Right ventricle myocardium inferior (tissue), 1 donor: ENCODE results near the gene GNAQ. TPM values are rescaled to one million over a fixed set of nuclear protein-coding genes. Genes with fewer than 3 reads are reported as not detected.
"Not testable (repeated sequence)": the region's sequence is repeated elsewhere in the genome, so short reads cannot be mapped to it uniquely, and the experiment has no call there.

ENCODE experiments used
- ATAC-seq: fragments of 200-7000 bp; cut with Tn5 transposase; one replicate; pipeline ENCODE4 v1.9.1; 2020; ENCODE audit warnings: mild to moderate bottlenecking, moderate library complexity
- DNase-seq: peaks from one replicate; pipeline ENCODE4 v3.0.0; 2021; ENCODE audit errors: missing footprints
- intact Hi-C: fragments of 100-400 bp; cut with DNase I; formaldehyde crosslinking; loops from one replicate; pipeline ENCODE4 v1.11.0; 2022
- long read RNA-seq: library from polyadenylated mRNA; unstranded; transcript quantifications from one replicate; pipeline ENCODE4 v2.0.0, GENCODE V29; 2021
- total RNA-seq: library from RNA; stranded (reverse); fragmentation: NEBNext Ultra II Directional; extraction: Animal tissue kit (Norgen Biotek cat#: 25700); gene quantifications from one replicate; pipeline ENCODE4 v1.2.1, GENCODE V29; 2021
- donor health status: DM: no; HTN: yes; CAD: no; lungs with severe emphysema.

The GNAQ gene
- total RNA-seq = 15.9 TPM
- long read RNA-seq, full-length matches to known transcripts = 8 of 11 reads
- long read RNA-seq, partial matches to known transcripts = 1 of 11 reads
- long read RNA-seq, other reads (novel, unspliced or antisense) = 2 of 11 reads

DNA sequence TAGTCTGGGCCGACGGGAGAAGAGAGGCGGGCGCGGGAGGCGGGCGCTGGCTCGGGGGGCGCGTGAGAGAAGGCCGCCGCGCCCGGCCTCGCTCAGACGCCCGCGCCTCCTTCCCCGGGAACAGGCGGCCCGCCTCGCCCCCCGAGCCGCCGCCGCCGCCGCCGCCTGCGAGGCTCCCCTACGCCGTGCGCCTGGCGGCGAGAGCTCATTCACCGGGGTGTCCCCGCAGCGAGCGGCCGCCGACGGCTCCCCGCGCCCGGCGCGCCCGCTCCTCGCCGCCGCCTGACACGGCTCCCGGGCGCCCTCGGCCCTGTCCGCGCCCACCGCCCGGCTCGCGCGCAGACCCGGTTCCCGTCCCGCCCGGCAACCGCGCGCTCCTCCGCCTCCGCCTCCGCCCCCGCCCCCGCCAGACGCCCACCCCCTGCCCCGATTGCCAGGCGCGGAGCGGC is at the start of gene GNAQ:
Gene GNAQ, minus strand, starts transcription at position 368 of the 449 bp plus-strand sequence. CDS start 576 bp downstream, outside the sequence.
- intact Hi-C loops = no loop called here
- DNase-seq (peak; percentile 73), ATAC-seq (no peak)

DNA sequence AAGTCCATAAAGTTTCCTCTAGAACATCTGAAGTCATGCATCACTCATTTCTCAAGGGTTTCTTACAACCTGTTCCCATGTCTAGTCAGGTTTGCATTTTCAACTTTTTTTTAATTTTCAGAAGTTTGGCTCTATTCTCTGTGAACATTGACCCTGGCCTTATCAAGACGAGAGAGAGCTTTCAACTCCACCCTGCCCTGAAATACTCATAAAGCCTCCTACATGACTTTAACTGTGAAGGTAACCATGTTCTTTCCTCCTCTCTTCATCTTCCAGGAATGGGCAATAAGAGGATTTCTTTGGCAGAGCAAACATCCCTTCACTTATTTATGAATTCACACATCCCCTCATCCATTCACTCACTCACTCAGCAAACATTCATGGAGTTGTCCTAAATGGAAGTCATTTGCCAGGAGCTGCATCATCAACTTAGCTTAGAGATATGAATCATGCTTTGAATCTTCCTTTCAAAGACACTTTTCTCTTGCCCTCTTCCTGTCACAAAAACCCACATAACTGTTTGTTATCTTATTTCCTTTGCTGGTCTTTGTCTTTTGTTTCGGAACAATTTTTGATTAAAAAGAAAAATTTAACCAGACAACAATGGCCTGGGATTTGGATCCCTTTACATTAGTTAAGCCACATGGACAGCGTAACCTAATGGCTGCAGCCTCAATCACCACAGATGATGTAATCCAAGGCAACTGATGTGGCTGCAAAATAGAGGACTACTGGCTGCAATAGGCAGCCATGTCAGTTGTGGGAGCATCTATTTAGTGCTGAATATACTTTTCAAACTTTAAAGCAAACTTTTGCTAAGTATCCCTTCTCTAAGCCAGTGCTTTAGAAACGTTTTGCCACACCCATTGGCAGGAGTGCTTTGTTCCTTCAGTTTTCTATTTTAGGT is 43.0 kb upstream of the GNAQ start:
- DNase-seq (no peak), ATAC-seq (no peak)
- intact Hi-C loops = no loop called here

DNA sequence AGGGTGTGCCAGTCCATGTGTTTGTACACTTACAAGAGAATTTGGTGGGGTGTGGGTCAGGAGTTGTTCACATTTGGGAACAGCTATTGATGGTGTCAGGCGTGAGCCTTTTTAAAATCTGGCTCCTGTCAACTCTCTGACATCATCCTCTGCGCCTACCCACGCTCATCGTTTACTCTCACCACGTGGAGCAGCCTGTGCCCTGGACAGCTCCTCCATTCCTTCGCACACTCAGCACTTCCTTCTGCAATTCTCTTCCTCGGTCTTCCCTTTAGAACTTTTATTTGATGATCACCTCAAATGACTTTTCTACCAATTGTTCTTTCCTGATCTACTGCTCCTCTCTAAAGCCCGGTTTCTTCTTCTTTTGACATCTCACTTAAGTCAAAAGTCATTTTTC is 42.1 kb upstream of the GNAQ start:
- ATAC-seq = no peak
- intact Hi-C loops = no loop called here
- no peak for DNase-seq

DNA sequence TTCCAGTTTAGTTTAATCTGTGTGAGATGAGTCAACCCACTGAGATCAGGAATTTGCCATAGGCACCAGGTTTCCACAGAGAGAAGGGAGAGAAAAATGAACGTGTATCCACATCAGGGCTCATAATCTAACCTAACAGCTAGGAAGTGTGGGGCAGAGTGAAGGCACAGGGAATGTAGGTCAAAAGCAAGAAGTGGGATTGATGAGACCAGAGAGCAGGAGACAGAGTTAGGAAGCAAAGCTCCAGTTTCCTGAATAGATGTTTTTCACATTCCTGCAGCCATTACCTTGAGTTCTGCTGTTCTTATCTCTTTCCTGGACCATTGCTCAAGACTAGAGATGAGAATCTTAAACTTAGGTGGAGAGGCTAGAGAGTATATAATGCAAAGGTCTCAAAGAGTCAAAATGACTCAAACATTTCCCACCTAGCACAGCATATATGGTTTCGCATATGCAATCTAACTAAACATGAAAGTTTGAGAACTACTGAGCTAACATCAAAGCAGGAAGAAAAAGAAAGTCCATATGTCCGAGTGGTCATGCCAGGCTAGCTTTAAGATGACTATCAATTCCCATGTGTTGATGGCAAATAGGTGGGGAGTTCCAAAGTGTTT is 41.1 kb upstream of the GNAQ start:
- ATAC-seq (no peak), DNase-seq (no peak)
- intact Hi-C loops = no loop called here

DNA sequence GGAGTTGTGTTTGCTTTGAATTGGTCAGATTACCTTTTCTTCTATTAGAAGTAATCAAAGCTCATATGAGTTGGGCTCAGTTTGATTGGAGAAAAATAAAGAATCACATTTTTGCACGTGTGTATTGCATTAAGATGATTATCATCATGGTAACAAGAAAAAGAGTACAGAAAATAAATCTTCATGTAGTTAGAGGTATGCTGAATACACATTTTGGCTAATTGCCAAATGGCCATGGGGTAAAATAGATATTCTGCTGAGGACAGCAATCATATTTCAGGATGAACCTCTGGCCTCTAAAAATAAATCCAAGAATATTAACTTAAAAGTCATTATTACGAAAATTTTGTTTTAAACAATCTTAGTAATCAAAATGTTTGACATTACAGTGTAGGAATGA is 38.9 kb upstream of the GNAQ start:
- no peak for DNase-seq
- no peak for ATAC-seq
- intact Hi-C loops = no loop called here

DNA sequence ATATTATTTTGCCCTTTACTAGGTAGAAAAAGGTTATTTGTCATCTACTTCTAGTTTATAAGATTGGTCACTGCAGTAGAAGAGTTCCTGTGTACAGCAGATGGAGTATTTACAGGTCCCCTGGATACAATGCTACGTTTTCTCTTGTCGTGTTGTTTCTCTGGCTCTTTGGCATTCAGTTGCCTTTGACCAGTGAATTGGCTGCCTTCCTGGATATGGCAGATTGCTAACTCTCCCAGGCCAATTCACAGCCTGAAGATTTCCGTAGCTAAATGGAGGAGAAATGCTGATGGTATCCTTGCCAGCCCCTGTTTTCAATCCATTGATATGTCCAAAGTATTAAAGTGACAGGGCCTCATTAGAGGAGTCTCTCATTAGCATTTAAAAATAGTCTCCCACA is 32.5 kb upstream of the GNAQ start:
- ATAC-seq (no peak), DNase-seq (no peak)
- intact Hi-C loops = no loop called here

DNA sequence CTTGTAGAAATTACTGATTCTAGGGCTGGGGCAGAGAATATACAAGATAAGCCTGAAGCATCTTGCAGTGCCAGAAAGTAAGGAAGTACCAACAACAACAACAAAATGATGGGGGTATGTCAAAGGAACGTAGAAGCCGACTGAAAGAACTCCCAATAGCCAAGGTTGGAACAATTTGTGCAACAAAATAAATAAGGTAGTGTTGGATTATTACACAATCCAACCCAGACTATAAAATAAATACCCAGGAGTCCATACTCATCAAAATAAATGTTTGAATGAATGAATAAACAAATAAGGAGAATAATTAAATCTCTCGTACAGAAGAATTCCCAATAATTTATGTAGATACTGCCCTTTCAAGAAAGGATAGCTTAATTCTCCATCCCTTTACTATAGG is 31.1 kb upstream of the GNAQ start:
- DNase-seq (no peak), ATAC-seq (no peak)
- intact Hi-C loops = no loop called here

DNA sequence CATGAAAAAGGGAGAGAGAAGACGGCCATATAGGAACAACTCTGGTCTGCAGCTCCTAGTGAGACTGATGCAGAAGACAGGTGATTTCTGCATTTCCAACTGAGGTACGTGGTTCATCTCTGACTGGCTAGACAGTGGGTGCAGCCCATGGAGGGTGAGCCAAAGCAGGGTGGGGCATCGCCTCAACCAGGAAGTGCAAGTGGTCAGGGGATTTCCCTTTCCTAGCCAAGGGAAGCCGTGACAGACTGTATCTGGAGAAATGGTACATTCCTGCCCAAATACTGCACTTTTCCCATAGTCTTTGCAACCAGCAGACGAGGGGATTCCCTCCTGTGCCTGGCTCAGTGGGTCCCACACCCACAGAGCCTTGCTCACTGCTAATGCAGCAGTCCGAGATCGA is 22.6 kb upstream of the GNAQ start:
- DNase-seq, intact Hi-C loops, ATAC-seq: not testable (repeated sequence)

DNA sequence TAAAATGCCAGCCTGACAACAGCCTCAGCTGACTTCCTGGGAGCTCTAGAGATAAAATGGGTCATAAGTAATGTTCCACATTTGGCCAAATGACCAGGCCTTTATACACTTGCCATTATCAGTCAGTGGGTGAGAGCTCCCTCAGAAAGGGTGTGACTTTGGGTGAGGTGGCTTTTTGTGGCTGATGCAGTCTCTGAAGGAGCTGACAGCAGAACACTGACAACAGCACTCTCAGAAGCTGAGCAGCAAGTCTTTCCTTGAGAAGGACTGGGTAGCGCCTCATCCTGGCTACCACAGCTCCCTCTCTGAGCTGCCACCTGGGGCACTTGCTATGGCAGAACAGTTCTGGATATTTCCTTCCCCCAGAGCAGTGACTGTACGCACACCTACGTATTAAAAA is 22.0 kb upstream of the GNAQ start:
- intact Hi-C loops = no loop called here
- ATAC-seq (no peak), DNase-seq (no peak)

DNA sequence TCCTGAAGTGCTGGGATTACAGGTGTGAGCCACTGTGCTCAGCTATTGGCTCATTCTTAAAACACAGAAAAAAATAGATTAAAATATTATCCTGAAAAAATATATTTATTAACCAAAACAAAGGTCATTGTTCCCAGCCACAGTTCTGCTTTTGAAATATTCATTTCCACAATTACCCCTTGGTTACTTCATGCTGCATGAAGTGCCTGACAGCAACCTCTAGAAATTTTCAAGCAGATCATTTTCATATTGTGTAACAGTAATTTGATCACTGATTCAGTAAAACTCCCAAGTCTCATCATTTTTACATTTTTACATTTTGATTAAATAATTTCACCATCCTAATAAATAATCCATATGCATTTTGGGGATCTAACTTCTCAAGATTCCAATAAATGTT is 18.8 kb upstream of the GNAQ start:
- DNase-seq (no peak), ATAC-seq (no peak)
- intact Hi-C loops = no loop called here

DNA sequence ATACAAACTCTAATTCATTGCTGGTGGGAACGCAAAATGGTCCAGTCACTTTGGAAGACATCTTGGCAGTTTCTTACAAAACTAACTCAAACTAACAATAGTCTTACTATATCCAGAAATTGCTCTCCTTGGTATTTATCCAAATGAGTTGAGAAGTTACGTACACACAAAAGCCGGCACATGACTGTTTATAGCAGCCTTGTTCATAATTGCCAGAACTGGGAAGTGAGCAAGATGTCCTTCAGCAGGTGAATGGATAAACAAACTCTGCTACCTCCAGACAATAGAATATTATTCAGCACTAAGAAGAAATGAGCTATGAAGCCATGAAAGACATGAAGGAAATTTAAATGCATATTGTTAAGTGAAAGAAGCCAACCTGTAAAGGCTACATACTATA is 17.9 kb upstream of the GNAQ start:
- DNase-seq (no peak), ATAC-seq (no peak)
- intact Hi-C loops = no loop called here

DNA sequence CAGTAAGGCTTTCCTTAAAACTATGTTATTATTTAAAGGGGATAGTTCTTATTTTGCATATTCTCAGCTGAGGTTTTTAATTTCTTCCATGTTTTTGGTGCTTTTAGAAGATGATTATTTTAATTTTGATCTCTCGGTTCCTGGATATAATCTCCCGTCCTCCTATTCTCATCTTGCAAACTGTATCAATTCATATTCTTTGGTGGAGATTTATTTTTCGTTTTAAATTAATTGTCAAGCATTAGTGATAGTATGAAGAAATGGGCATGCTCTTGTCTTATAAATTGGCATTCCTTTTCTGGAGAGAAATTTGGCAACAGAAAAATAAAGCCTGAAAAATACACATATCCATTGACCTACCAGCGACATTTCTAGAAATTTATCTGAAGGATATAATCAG is 15.5 kb upstream of the GNAQ start:
- intact Hi-C loops = no loop called here
- DNase-seq (no peak), ATAC-seq (no peak)

DNA sequence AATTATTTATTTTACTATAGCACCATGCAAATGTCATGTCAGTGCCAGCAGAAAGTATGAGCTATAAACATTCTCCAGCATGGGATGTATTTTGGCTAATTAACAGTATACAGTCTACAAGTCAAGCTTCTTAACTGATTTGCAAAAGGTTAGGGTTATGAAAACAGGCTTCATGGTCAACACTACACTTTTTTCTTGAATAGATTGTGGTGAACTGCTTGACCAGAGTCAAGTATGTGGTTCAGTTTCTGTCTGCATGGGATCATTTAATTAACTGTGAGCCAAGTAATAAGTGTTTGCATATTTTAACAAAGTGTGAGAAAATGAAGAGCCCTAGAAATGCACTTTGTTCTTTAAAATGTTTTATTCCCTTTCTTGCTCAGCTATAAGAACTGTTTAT is 14.5 kb upstream of the GNAQ start:
- no peak for ATAC-seq
- DNase-seq = no peak
- intact Hi-C loops = no loop called here

DNA sequence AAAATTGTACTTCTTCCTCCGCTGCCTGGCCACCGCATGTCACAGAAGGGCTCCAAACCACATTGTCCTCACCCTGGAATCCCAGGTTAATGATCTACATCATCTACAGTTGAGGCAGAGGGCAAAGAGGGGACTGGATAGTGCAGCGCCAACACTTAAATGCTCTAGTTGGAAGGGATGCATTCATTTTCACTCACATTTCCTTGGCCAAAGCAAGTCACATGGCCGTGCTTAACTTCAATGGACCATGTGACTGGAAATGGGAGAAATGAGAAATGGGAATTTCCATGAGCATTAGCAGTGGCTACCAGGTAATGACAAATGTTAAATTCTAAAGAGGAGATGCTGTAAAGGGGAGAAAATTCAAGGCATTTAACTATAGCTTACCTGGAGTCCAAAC is 13.3 kb upstream of the GNAQ start:
- DNase-seq = no peak
- intact Hi-C loops = no loop called here
- ATAC-seq = no peak

DNA sequence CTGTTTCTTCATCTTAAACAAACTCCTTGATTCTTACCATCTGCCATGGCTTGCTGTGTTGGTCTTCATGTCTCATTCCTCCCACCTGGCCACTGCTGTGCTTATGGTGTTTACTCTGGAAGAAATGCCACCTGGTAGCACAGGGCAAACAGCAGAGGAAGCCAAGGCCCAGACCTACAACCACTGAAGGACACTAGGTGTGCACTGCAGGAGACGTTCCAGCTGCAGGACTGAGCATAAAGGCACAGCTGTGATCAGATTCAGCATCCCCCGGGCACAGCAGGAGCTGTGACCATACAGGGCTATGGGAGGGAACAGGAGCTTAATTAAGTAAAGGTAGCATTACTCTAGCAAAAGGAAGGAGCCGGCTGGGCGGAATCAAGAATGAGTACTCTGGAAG is 12.6 kb upstream of the GNAQ start:
- DNase-seq = no peak
- intact Hi-C loops = no loop called here
- ATAC-seq = no peak

DNA sequence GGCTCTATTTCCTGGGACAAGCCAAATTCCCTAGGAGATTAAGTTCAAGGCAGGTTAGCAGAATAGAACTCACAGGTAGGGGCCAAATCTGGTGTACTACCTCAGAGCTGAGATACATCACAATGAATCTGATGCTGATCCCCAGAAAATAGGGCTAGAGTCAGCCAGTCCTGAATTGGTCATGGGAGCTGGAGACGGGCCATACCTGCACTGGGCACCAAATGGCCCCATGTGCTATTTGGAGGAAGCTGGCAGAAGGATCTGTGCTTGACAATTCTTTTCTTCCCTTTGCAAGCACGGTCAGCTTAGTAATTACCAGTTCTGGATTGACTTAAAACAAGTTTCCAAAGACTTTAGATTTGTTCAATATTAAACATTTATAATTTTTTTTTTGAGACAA is 10.4 kb upstream of the GNAQ start:
- intact Hi-C loops = no loop called here
- no peak for ATAC-seq
- no peak for DNase-seq

DNA sequence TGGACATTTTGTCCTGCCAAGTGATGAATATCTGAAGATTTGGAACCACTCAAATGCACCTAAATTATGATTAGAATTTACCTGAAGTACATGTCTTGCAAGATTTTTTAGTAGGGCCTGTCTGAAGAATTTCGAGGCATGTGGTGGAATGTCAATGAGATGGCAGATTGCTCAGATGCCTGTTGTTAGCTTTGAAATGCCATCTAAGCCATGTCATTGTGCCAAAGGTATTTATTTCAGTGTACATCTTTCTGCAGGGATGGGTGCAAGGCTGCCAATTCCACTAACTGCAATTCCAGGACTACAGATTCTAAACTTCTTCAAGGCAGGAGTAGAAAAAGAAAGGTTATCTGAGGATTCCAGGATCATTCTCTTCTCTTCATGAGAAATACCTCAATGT is 9.1 kb upstream of the GNAQ start:
- no peak for DNase-seq
- no peak for ATAC-seq
- intact Hi-C loops = no loop called here

DNA sequence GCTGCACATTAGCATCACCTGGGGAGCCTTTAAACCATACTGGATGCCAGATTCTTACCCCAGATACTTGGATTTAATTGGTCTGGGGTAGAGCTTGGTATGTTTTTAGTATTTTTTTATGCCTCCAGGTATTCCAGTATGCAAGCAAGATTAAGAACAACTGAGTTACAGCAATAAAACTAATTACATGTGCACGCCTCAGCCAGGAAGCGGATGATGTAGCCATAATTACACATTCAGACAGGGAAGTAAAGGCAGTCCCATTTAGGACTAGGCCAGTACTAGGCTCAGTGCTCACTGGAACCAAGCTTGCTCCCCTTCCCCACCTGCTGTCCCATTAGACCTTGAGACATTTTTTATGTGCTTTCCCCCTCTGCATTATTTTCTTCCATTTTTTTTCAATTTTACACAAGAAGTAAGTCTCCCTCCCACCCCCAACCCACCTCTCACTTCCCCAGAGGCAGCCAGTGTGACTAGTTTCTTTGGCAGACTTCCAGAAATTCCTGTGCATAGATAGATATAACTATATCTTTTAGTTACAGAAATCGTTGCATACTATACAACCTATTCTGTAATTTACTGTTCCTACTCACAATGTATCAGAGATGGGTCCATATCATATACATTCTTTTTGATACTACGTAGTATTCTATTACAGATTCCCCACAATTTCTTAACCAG is 7.1 kb upstream of the GNAQ start:
- no peak for ATAC-seq
- intact Hi-C loops = no loop called here
- DNase-seq = no peak

DNA sequence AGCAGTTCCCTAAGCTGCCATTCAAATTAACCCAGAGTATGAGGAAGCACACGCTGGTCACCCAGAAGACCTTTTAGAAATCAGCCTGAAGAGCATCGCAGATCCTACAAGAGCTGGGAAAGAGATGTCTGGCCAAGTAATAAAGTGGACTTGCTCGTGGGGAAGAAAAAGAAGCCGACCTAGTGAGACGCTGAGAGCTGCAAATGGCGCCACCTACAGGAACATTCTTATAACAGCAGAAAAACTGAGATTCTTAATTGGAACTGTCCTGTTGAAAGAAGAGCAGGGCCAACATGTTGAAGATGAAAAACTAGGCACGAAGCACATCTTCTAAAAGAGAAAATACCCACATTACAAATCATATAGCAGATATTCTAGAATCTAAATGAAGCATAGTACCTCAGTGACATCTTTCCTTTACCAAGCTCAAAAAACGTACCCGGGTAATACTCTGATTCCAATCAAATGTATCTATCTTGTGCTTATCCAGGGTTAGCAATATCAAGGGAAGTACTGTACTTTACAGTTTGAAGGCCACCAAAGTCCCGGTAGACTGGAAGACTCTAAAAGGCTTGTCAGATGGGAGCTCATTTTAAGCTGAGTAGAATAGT is 3.9 kb upstream of the GNAQ start:
- peak; percentile 64 for DNase-seq
- ATAC-seq = no peak
- intact Hi-C loops = loop anchor here (2.0 kb wide), 3 partner anchors 59 to 579 kb away; no protein-coding TSS in a partner anchor
